PFSK-1 (cell line): Measurements from ENCODE around the gene CASR.

Experiments
- POLR2AphosphoS5 ChIP-seq: IDR thresholded peaks from 2 replicates; pipeline ENCODE4 v1.6.1; 2012; ENCODE audit warnings: low read depth, mild to moderate bottlenecking, control low read depth, low read length, moderate library complexity
- REST ChIP-seq, 2 experiments: IDR thresholded peaks; 2 replicates each; pipeline versions ENCODE4 v1.6.1 to v1.8.0; 2011 to 2012; ENCODE audit warnings: low read depth in 2 of 2, low read length in 2 of 2, control low read depth in 1 of 2, inconsistent platforms in 1 of 2, mild to moderate bottlenecking in 1 of 2, moderate library complexity in 1 of 2; ENCODE audit not compliant: insufficient read depth in 1 of 2
- TAF1 ChIP-seq: IDR thresholded peaks from 2 replicates; pipeline ENCODE4 v1.6.1; 2012; ENCODE audit warnings: low read length, control low read depth, borderline replicate concordance; ENCODE audit not compliant: insufficient read depth

GRCh38 chr3:122178711-122179110 is 4.8 kb upstream of the CASR start:
- TF ChIP-seq POLR2AphosphoS5 (no peak), REST (IDR thresholded peaks at IDR 0.05; ENCODE audit: insufficient read depth in 1 of 2, low read depth in 2 of 2, low read length in 2 of 2) (no peak), TAF1 (no peak)
